ENCODE results near the gene CCDC7.

GRCh38 chr10:32923849-32924248 lies 477.9 kb downstream of the CCDC7 start:
- TF ChIP-seq CTCF (conservative IDR thresholded peaks at IDR 0.05) (no peak), ZFX (IDR thresholded peaks at IDR 0.05) (no peak)

Data from C4-2B (cell line).